ENCODE results near the gene MED31.

MED31 gene

DNA sequence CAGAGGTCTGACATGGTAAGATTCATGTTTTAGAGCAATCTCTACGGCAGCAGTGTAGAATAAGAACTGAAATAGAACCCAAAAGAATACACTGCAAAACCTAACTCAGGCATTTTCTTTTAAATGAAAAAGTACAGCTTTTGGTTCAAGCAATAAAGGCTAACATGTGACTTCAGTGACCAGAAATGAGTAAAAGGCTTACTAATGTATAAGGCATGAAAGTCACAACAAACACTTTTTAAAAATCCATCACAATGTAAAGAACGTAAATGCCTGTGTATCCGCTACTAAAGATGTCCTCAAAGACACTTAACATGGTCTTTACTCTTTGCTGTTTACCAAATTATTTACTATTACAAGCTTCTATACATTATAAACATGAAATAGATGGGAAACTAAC, 27.5 kb downstream of the MED31 start:
- TF ChIP-seq, protein P1, sequence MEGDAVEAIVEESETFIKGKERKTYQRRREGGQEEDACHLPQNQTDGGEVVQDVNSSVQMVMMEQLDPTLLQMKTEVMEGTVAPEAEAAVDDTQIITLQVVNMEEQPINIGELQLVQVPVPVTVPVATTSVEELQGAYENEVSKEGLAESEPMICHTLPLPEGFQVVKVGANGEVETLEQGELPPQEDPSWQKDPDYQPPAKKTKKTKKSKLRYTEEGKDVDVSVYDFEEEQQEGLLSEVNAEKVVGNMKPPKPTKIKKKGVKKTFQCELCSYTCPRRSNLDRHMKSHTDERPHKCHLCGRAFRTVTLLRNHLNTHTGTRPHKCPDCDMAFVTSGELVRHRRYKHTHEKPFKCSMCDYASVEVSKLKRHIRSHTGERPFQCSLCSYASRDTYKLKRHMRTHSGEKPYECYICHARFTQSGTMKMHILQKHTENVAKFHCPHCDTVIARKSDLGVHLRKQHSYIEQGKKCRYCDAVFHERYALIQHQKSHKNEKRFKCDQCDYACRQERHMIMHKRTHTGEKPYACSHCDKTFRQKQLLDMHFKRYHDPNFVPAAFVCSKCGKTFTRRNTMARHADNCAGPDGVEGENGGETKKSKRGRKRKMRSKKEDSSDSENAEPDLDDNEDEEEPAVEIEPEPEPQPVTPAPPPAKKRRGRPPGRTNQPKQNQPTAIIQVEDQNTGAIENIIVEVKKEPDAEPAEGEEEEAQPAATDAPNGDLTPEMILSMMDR (IDR thresholded peaks at IDR 0.05; ENCODE audit: low read depth, low read length, missing control alignments), result no peak
- H3K4me3 ChIP-seq (ENCODE audit: low read depth, low read length), result no peak overlapping the region
- no peak for DNase-seq (ENCODE audit: low read depth)

DNA sequence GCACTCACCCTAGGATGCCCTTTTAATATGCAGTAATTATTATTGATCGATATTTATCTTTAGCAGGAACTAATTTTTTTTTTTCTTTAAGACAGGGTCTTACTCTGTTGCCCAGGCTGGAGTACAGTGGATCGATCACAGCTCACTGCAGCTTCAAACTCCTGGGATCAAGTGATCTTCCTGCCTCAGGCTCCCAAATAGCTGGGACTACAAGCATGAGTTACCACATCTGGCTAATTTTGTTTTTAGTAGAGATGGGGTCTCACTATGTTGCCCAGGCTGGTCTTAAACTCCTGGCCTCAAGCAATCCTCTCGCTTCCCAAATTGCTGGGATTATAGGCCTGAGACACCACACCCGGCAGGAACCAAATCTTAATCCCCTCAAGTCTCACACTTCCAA, 40.2 kb downstream of the MED31 start:
- DNase-seq (ENCODE audit: low read depth), result no peak
- no peak overlapping the region for H3K4me3 ChIP-seq (ENCODE audit: low read depth, low read length)
- TF ChIP-seq, protein P1 (IDR thresholded peaks at IDR 0.05; ENCODE audit: low read depth, low read length, missing control alignments), result no peak

- DNase-seq (ENCODE audit: low read depth), result no peak
- TF ChIP-seq, protein P1 (IDR thresholded peaks at IDR 0.05; ENCODE audit: low read depth, low read length, missing control alignments), result no peak
- no peak overlapping the region for H3K4me3 ChIP-seq (ENCODE audit: low read depth, low read length)
These were observed 41.4 kb downstream of the MED31 start for GRCh38 chr17:6610011-6610410.

DNA sequence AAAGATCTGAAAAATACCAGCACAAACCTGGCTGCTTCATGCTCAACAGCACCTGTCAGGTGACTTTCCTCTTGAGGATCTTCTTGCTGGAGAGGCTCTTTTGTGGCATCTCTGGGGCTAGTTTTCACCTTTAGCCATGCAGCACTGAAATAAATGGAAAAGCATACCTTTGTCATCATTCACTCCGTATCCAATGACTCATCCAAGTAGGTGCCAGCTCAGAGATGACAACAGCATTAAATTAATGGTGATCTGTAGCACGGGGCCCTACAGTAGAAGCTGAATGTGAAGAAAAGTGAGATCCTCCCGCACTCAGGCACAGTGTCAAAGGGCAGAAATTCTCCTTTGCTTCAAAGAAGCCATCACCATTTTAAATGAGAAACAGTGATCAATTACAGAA, 43.1 kb downstream of the MED31 start:
- TF ChIP-seq, protein P1 (IDR thresholded peaks at IDR 0.05; ENCODE audit: low read depth, low read length, missing control alignments), result no peak
- no peak overlapping the region for H3K4me3 ChIP-seq (ENCODE audit: low read depth, low read length)
- DNase-seq (ENCODE audit: low read depth), result no peak

DNA sequence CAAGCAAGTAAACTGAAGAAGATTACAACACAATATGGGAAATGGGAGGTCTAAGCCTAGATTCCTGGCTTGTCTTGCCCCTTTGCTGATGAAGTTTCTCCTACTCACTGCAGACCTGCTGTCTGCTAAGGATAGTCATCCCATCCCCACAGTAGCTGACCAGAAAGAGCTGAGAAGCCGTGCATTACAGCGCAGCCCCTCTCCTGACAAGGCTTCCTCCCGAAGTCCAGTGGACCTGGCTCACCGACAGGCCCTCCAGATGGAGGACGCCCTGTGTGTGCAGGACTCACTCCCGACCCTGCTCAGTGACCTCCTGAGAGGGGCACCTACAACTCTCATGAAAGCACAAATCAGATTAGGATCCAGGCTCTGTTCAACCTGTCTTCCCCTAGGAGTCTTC, 46.3 kb downstream of the MED31 start:
- DNase-seq (ENCODE audit: low read depth), result no peak
- H3K4me3 ChIP-seq (ENCODE audit: low read depth, low read length), result no peak overlapping the region
- TF ChIP-seq, protein P1 (IDR thresholded peaks at IDR 0.05; ENCODE audit: low read depth, low read length, missing control alignments), result no peak

DNA sequence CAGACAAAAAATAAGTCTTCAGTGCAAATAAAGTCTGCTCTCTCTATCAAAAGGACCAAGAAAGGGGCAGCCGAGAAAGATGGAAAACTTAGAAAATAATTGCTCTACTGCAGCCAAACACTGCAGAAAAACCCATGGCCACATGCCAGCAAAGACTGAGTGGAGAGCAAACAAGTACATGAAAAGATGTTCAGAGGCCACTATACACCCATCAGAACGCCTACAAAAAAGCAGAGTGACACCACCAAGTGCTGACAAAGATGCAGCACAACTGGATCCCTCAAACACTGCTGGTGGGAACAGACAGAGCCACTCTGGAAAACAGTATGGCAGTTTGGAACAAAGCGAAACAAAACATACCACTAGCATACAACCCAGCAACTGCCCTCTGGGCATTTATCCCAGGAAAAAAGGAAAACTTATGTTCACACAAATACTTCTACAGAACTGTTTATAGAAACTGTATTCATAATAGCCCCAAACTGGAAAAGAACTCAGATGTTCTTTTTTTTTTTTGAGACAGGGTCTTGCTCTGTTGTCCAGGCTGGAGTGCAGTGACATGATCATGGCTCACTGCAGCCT, 47.6 kb downstream of the MED31 start:
- DNase-seq (ENCODE audit: low read depth), result no peak

GRCh38 chr17:6602141-6602540, 49.3 kb downstream of the MED31 start:
- H3K4me3 ChIP-seq (ENCODE audit: low read depth, low read length), result no peak overlapping the region
- DNase-seq (ENCODE audit: low read depth), result no peak
- TF ChIP-seq, protein P1 (IDR thresholded peaks at IDR 0.05; ENCODE audit: low read depth, low read length, missing control alignments), result no peak

More for the DNA sequence above, 47.6 kb downstream of the MED31 start:
- TF ChIP-seq, protein P1 (IDR thresholded peaks at IDR 0.05; ENCODE audit: low read depth, low read length, missing control alignments), result no peak
- H3K4me3 ChIP-seq (ENCODE audit: low read depth, low read length), result no peak overlapping the region
